GM12878 (cell line): ENCODE results near the gene ZNF423. TPM values are rescaled to one million over a fixed set of nuclear protein-coding genes. Genes with fewer than 3 reads are reported as not detected.

Experiments
- ATAC-seq: fragments of 200-7000 bp; cut with Tn5 transposase; 3 replicates; pipeline ENCODE4 v1.9.1; 2020; ENCODE audit warnings: mild to moderate bottlenecking, moderate library complexity
- BruUV-seq: library from RNA; stranded (reverse); fragments of 400-500 nt; replicated peaks from 2 replicates; lab custom pipeline; 2021; lab: Mats Ljungman, UMichigan
- CTCF ChIA-PET: fragments of 300-600 bp; sonication (Branson Sonifier 250); formaldehyde crosslinking; extraction: SDS; loops from one replicate; lab custom pipeline; 2021; ENCODE audit warnings: inconsistent platforms; lab: Yijun Ruan, JAX
- POLR2A ChIA-PET: fragments of 350-600 bp; formaldehyde crosslinking; extraction: SDS; loops from one replicate; lab custom pipeline; 2021; ENCODE audit warnings: inconsistent platforms; lab: Charles Lee
- RAD21 ChIA-PET: fragments of 300-600 bp; sonication (Branson Sonifier 250); formaldehyde crosslinking; loops from one replicate; lab custom pipeline; 2023; ENCODE audit warnings: antibody characterized with exemption; ENCODE audit not compliant: unreplicated experiment; lab: Charles Lee
- SMC1A ChIA-PET: fragments of 300-600 bp; sonication (Branson Sonifier 250); formaldehyde crosslinking; loops from one replicate; lab custom pipeline; 2023; ENCODE audit not compliant: unreplicated experiment, uncharacterized antibody; lab: Charles Lee
- DNase-seq: peaks from one replicate; pipeline ENCODE4 v3.0.0-alpha.2; 2011; ENCODE audit warnings: low read depth, low spot score
- FAIRE-seq: peaks from 3 replicates; lab custom pipeline; 2011; peaks lifted over from hg19 to GRCh38; lab: Jason Lieb, UNC
- H2AFZ ChIP-seq: 2 replicates; pipeline ENCODE4 v1.6.0; 2011; ENCODE audit warnings: low read depth, low read length, control low read depth; ENCODE audit not compliant: control insufficient read depth
- H3K27ac ChIP-seq: 2 replicates; pipeline ENCODE4 v1.5.1; 2011; ENCODE audit warnings: control low read depth; ENCODE audit not compliant: control insufficient read depth, insufficient read depth
- H3K27me3 ChIP-seq, 2 experiments: replicated peaks in 1 of 2; 2 replicates each; pipeline versions ENCODE4 v1.6.0 to v1.6.1; 2011; ENCODE audit warnings: low read length in 1 of 2; ENCODE audit not compliant: control insufficient read depth in 2 of 2, insufficient read depth in 2 of 2
- H3K36me3 ChIP-seq, 2 experiments: 2 replicates each; pipeline ENCODE4 v1.5.1; 2011; ENCODE audit warnings: low read length in 1 of 2; ENCODE audit not compliant: control insufficient read depth in 2 of 2, insufficient read depth in 2 of 2
- H3K4me1 ChIP-seq: 2 replicates; pipeline ENCODE4 v1.6.1; 2011; ENCODE audit warnings: mild to moderate bottlenecking, low read length, moderate library complexity, mixed read lengths; ENCODE audit not compliant: control insufficient read depth, insufficient read depth
- H3K4me2 ChIP-seq: 2 replicates; pipeline ENCODE4 v1.6.0; 2011; ENCODE audit warnings: control low read depth; ENCODE audit not compliant: control insufficient read depth, insufficient read depth
- H3K4me3 ChIP-seq: fragments of 200-600 bp; sonication (generic); 2 replicates; pipeline ENCODE4 v1.5.1; 2016
- H3K79me2 ChIP-seq: 2 replicates; pipeline ENCODE4 v1.6.0; 2011; ENCODE audit warnings: low read length; ENCODE audit not compliant: control insufficient read depth, insufficient read depth
- H3K9ac ChIP-seq: 2 replicates; pipeline ENCODE4 v1.8.0; 2011; ENCODE audit warnings: low read length, control low read depth, mixed read lengths; ENCODE audit not compliant: control insufficient read depth, insufficient read depth
- H3K9me3 ChIP-seq: replicated peaks from 3 replicates; pipeline ENCODE4 v1.5.1; 2011; ENCODE audit warnings: mild to moderate bottlenecking, low read length; ENCODE audit not compliant: control insufficient read depth, insufficient read depth
- H4K20me1 ChIP-seq: 2 replicates; pipeline ENCODE4 v1.6.0; 2011; ENCODE audit not compliant: control insufficient read depth, insufficient read depth
- E4F1 ChIP-seq: fragments of 450-650 bp; IDR thresholded peaks from 2 replicates; pipeline ENCODE4 v1.6.1; 2018; ENCODE audit warnings: borderline replicate concordance, mild to moderate bottlenecking; ENCODE audit not compliant: partially characterized antibody
- EZH2 ChIP-seq: IDR thresholded peaks from 2 replicates; pipeline ENCODE4 v1.6.1; 2012; ENCODE audit warnings: low read depth, mild to moderate bottlenecking, control low read depth, inconsistent platforms, low read length, borderline replicate concordance; ENCODE audit not compliant: control insufficient read depth
- HCFC1 ChIP-seq: fragments of 150-350 bp; IDR thresholded peaks from 2 replicates; pipeline ENCODE4 v1.6.1; 2014; ENCODE audit warnings: low read length
- HDGF ChIP-seq: fragments of 450-650 bp; IDR thresholded peaks from 2 replicates; pipeline ENCODE4 v1.6.1; 2016; ENCODE audit warnings: antibody characterized with exemption
- PBX3 ChIP-seq: IDR thresholded peaks from 2 replicates; pipeline ENCODE4 v1.6.1; 2011; ENCODE audit warnings: mild to moderate bottlenecking, low read depth, low read length, moderate library complexity; ENCODE audit not compliant: insufficient replicate concordance
- POLR2AphosphoS5 ChIP-seq: IDR thresholded peaks from 2 replicates; pipeline ENCODE4 v1.6.1; 2011; ENCODE audit warnings: mild to moderate bottlenecking, low read length, inconsistent platforms
- RCOR1 ChIP-seq: conservative IDR thresholded peaks from 2 replicates; pipeline ENCODE4 v1.6.1; 2012; ENCODE audit warnings: low read depth, low read length, improper control_type of control experiment
- SMAD1 ChIP-seq: fragments of 450-650 bp; IDR thresholded peaks from 2 replicates; pipeline ENCODE4 v1.6.1; 2018; ENCODE audit warnings: mild to moderate bottlenecking, low read depth; ENCODE audit not compliant: partially characterized antibody
- SRF ChIP-seq, 2 experiments: IDR thresholded peaks; 2 replicates each; pipeline ENCODE4 v1.6.1; 2011; ENCODE audit warnings: low read depth in 2 of 2, low read length in 2 of 2, mild to moderate bottlenecking in 1 of 2, moderate library complexity in 1 of 2
- STAT3 ChIP-seq: IDR thresholded peaks from 2 replicates; pipeline ENCODE4 v1.6.1; 2011; ENCODE audit warnings: low read depth, low read length, improper control_type of control experiment
- ZBTB40 ChIP-seq: fragments of 450-650 bp; IDR thresholded peaks from 2 replicates; pipeline ENCODE4 v1.6.1; 2016; ENCODE audit warnings: mild to moderate bottlenecking, moderate library complexity, borderline replicate concordance
- WGBS: methylation state at CpG from one replicate; pipeline ENCODE4 v1.1.6; 2016; ENCODE audit warnings: low lambda C conversion rate; ENCODE audit not compliant: insufficient replicate concordance, insufficient coverage; ENCODE audit errors: missing lambda C conversion rate; 5-methylcytosine and 5-hydroxymethylcytosine counted together
- in situ Hi-C: fragments of 300-500 bp; cut with MboI; formaldehyde crosslinking; loops from 9 replicates; pipeline ENCODE4 v1.14.3; 2018; ENCODE audit warnings: mixed read lengths
- intact Hi-C: fragments of 100-400 bp; cut with micrococcal nuclease; formaldehyde crosslinking; loops from one replicate; pipeline ENCODE4 v1.14.2; 2022; ENCODE audit not compliant: unreplicated experiment
- polyA plus RNA-seq, 11 experiments: library from polyadenylated mRNA; depleted of rRNA in 4 of 11; unstranded in 6 of 11; stranded (reverse) in 5 of 11; fragments of >200 nt; fragmentation: Nextera tagmentation in 4 of 11; fragmentation: Illumina TruSeq in 1 of 11; extraction: Ambion mirVana in 4 of 11; extraction: Trizol in 1 of 11; gene quantifications; 1 replicate in 1 of 11; 2 replicates in 10 of 11; pipeline versions ENCODE4 v1.2.1 to v1.2.3, GENCODE V29; 2011 to 2016; ENCODE audit warnings: inconsistent platforms in 2 of 11, missing spikeins in 2 of 11, low read depth in 1 of 11
- total RNA-seq, 4 experiments: library from RNA; depleted of rRNA in 3 of 4; stranded (reverse); fragments of >200 nt in 3 of 4; fragmentation: Illumina TruSeq in 1 of 4; extraction: Trizol in 1 of 4; gene quantifications; 2 replicates each; pipeline versions ENCODE4 v1.2.1 to v1.2.3, GENCODE V29; 2013 to 2021

ZNF423 gene
- total and polyA plus RNA-seq, 10 of the 15 experiments (the other 5 are each of a cell fraction or from before 2014, with no cell fraction given), result 0.03 to 0.64 (median 0.10) TPM

- no peak overlapping the region for H2AFZ ChIP-seq
- H3K27me3 ChIP-seq, result no peaks in the 10 kb centered on the region; a peak in 1 of 4 replicates
- H4K20me1 ChIP-seq, result no peaks in the 10 kb centered on the region
- no peak overlapping the region for H3K4me3 ChIP-seq
- H3K36me3 ChIP-seq, result no peaks in the 10 kb centered on the region
- peaks cover 23% of the 10 kb centered on the region for H3K4me1 ChIP-seq
- intact Hi-C loops (no loop called here), in situ Hi-C loops (no loop called here)
- no peak overlapping the region for H3K4me2 ChIP-seq
- ATAC-seq (no peak), DNase-seq (no peak), FAIRE-seq (no peak)
- SMC1A ChIA-PET, result no interaction called here
- BruUV-seq, result no TSS peak
- no peak overlapping the region for H3K9ac ChIP-seq
- no peaks in the 10 kb centered on the region for H3K9me3 ChIP-seq
- no peak overlapping the region for H3K27ac ChIP-seq
- RAD21 ChIA-PET, result no interaction called here
- H3K79me2 ChIP-seq, result no peaks in the 10 kb centered on the region
- no peak for TF ChIP-seq HCFC1
- TF ChIP-seq PBX3, result no peak
- no peak for TF ChIP-seq ZBTB40
- TF ChIP-seq SMAD1, result no peak
- no peak for TF ChIP-seq SRF (IDR thresholded peaks at IDR 0.05; ENCODE audit: low read depth in 2 of 2, low read length in 2 of 2)
- TF ChIP-seq RCOR1, result no peak
- no peak for TF ChIP-seq EZH2
- no peak for TF ChIP-seq STAT3
- no peak for TF ChIP-seq POLR2AphosphoS5
- no peak for TF ChIP-seq E4F1
- TF ChIP-seq HDGF, result no peak
- POLR2A ChIA-PET, result no interaction called here
- CTCF ChIA-PET, result no interaction called here
- 70% methylated on average over 53 of the region's 58 CpGs for WGBS
Measured at GRCh38 chr16:49635591-49636581, 220.0 kb downstream of the ZNF423 start.
